Keratinocyte (primary cell): ENCODE measurements around the gene CARD11. TPM values are rescaled to one million over a fixed set of nuclear protein-coding genes. Genes with fewer than 3 reads are reported as not detected.

Experiments used
- DNase-seq: peaks from one replicate; pipeline ENCODE4 v3.0.0-alpha.2; 2011; ENCODE audit warnings: low read depth, missing footprints, low spot score
- FAIRE-seq: peaks from 2 replicates; lab custom pipeline; 2011; peaks lifted over from hg19 to GRCh38; lab: Jason Lieb, UNC
- H2AFZ ChIP-seq: 2 replicates; pipeline ENCODE4 v1.6.0; 2012; ENCODE audit warnings: low read length, control low read depth, inconsistent platforms; ENCODE audit not compliant: control insufficient read depth
- H3K27ac ChIP-seq: 2 replicates; pipeline ENCODE4 v1.5.1; 2011; ENCODE audit warnings: low read length; ENCODE audit not compliant: control insufficient read depth, insufficient read depth
- H3K27me3 ChIP-seq: 3 replicates; pipeline ENCODE4 v1.6.0; 2011; ENCODE audit warnings: low read length; ENCODE audit not compliant: control insufficient read depth, insufficient read depth; ENCODE audit errors: extremely low read depth
- H3K36me3 ChIP-seq, 2 experiments: 2 replicates in 1 of 2; 3 replicates in 1 of 2; pipeline ENCODE4 v1.5.1; 2011; ENCODE audit warnings: low read length in 2 of 2, mild to moderate bottlenecking in 1 of 2; ENCODE audit not compliant: control insufficient read depth in 2 of 2, insufficient read depth in 2 of 2; ENCODE audit errors: extremely low read depth in 1 of 2
- H3K4me1 ChIP-seq: 3 replicates; pipeline ENCODE4 v1.5.1; 2011; ENCODE audit warnings: low read length; ENCODE audit not compliant: control insufficient read depth, insufficient read depth; ENCODE audit errors: extremely low read depth
- H3K4me2 ChIP-seq: 3 replicates; pipeline ENCODE4 v1.6.0; 2011; ENCODE audit warnings: low read depth, low read length; ENCODE audit not compliant: control insufficient read depth, insufficient read depth; ENCODE audit errors: extremely low read depth
- H3K4me3 ChIP-seq, 3 experiments: fragments of 200-600 bp in 1 of 3; sonication (generic) in 1 of 3; 2 replicates in 2 of 3; 3 replicates in 1 of 3; pipeline ENCODE4 v1.5.1; 2011 to 2016; ENCODE audit warnings: low read length in 3 of 3, mild to moderate bottlenecking in 3 of 3, control low read depth in 2 of 3, inconsistent platforms in 1 of 3, low read depth in 1 of 3, mixed read lengths in 1 of 3, mixed run types in 1 of 3, moderate library complexity in 1 of 3; ENCODE audit not compliant: control insufficient read depth in 2 of 3, insufficient read depth in 2 of 3; ENCODE audit errors: extremely low read depth in 1 of 3
- H3K79me2 ChIP-seq: 2 replicates; pipeline ENCODE4 v1.6.0; 2012; ENCODE audit warnings: low read length; ENCODE audit not compliant: control insufficient read depth, insufficient read depth
- H3K9ac ChIP-seq: 3 replicates; pipeline ENCODE4 v1.6.0; 2011; ENCODE audit warnings: low read length; ENCODE audit not compliant: control insufficient read depth, insufficient read depth; ENCODE audit errors: extremely low read depth
- H3K9me1 ChIP-seq: 3 replicates; pipeline ENCODE4 v1.6.0; 2011; ENCODE audit warnings: low read length; ENCODE audit not compliant: control insufficient read depth, insufficient read depth; ENCODE audit errors: extremely low read depth
- H3K9me3 ChIP-seq: 2 replicates; pipeline ENCODE4 v1.5.1; 2012; ENCODE audit warnings: low read depth, low read length; ENCODE audit not compliant: control insufficient read depth
- H4K20me1 ChIP-seq: 3 replicates; pipeline ENCODE4 v1.6.0; 2011; ENCODE audit warnings: low read length; ENCODE audit not compliant: control insufficient read depth, insufficient read depth; ENCODE audit errors: extremely low read depth
- CTCF ChIP-seq, 3 experiments: IDR thresholded peaks in 1 of 3; conservative IDR thresholded peaks in 1 of 3; optimal IDR thresholded peaks in 1 of 3; 2 replicates in 2 of 3; 3 replicates in 1 of 3; pipeline versions ENCODE3 to v1.5.1; 2011; ENCODE audit warnings: low read length in 3 of 3, mild to moderate bottlenecking in 3 of 3, moderate library complexity in 2 of 3, control low read depth in 1 of 3, inconsistent platforms in 1 of 3; ENCODE audit not compliant: insufficient read depth in 2 of 3; ENCODE audit errors: extremely low read depth in 1 of 3
- EZH2 ChIP-seq: IDR thresholded peaks from one replicate; pipeline ENCODE4 v1.6.1; 2012; ENCODE audit warnings: inconsistent platforms, mild to moderate bottlenecking, low read length, moderate library complexity
- dilution Hi-C: fragments of 300-500 bp; cut with MboI; formaldehyde crosslinking; loops from one replicate; pipeline ENCODE4 v1.7.0; 2020; ENCODE audit warnings: low sequenced_read_pairs; ENCODE audit not compliant: extremely low pct_ligation_motif_present
- polyA plus RNA-seq, 5 experiments: library from polyadenylated mRNA; depleted of rRNA in 3 of 5; stranded (reverse) in 3 of 5; stranded (forward) in 1 of 5; unstranded in 1 of 5; fragments of >200 nt; gene quantifications; 1 replicate in 1 of 5; 2 replicates in 3 of 5; 3 replicates in 1 of 5; pipeline versions ENCODE4 v1.2.1 to v1.2.3, GENCODE V29; 2011 to 2012; ENCODE audit warnings: missing spikeins in 2 of 5, low read depth in 1 of 5, low replicate concordance in 1 of 5

Gene CARD11
- polyA plus RNA-seq, 1 donor (not counting 4 experiments of a cell fraction or from before 2014, with no cell fraction given), result 4.3 TPM

GRCh38 chr7:2966466-2967078 is 77.1 kb downstream of the CARD11 start:
- Histone ChIP-seq H3K27ac (no peak overlapping the region), H2AFZ (no peak overlapping the region), H3K4me3 (no peak overlapping the region), H3K9me3 (peaks cover 2% of the 10 kb centered on the region), H3K4me2 (no peak overlapping the region), H3K79me2 (no peaks in the 10 kb centered on the region), H3K36me3 (no peaks in the 10 kb centered on the region), H3K27me3 (no peaks in the 10 kb centered on the region), H3K4me1 (no peaks in the 10 kb centered on the region), H3K9ac (no peak overlapping the region), H3K9me1 (no peaks in the 10 kb centered on the region), H4K20me1 (no peaks in the 10 kb centered on the region)
- TF ChIP-seq EZH2, result no peak
- no peak for FAIRE-seq
- dilution Hi-C loops, result no loop called here
- no peak for DNase-seq

GRCh38 chr7:2965745-2966270 is 77.9 kb downstream of the CARD11 start:
- TF ChIP-seq CTCF (optimal IDR thresholded peaks at IDR 0.05 in 1 of 3, IDR thresholded peaks at IDR 0.05 in 1 of 3, conservative IDR thresholded peaks at IDR 0.05 in 1 of 3; ENCODE audit: extremely low read depth in 1 of 3, insufficient read depth in 2 of 3, low read length in 3 of 3) (no peak), EZH2 (no peak)
- Histone ChIP-seq H2AFZ (no peak overlapping the region), H3K27ac (no peak overlapping the region), H3K79me2 (no peaks in the 10 kb centered on the region), H3K9me3 (peaks cover 2% of the 10 kb centered on the region), H3K4me1 (no peaks in the 10 kb centered on the region), H4K20me1 (no peaks in the 10 kb centered on the region), H3K36me3 (no peaks in the 10 kb centered on the region), H3K9me1 (no peaks in the 10 kb centered on the region), H3K9ac (no peak overlapping the region), H3K27me3 (no peaks in the 10 kb centered on the region), H3K4me2 (no peak overlapping the region), H3K4me3 (no peak overlapping the region)
- FAIRE-seq (no peak), DNase-seq (no peak)
- dilution Hi-C loops, result no loop called here
